HepG2 (cell line): ENCODE measurements around the gene CC2D1B. TPM values are rescaled to one million over a fixed set of nuclear protein-coding genes. Genes with fewer than 3 reads are reported as not detected.

ENCODE experiments used
- CAMTA2 ChIP-seq: sonication (generic); formaldehyde crosslinking; IDR thresholded peaks from 2 replicates; pipeline ENCODE4 v1.4.0; 2020; ENCODE audit warnings: mild to moderate bottlenecking, missing genetic modification reagents, borderline replicate concordance
- E2F5 ChIP-seq: sonication (generic); formaldehyde crosslinking; conservative IDR thresholded peaks from 2 replicates; pipeline ENCODE4 v1.4.0; 2020; ENCODE audit warnings: missing genetic modification reagents
- FOXK1 ChIP-seq: sonication (generic); formaldehyde crosslinking; IDR thresholded peaks from 2 replicates; pipeline ENCODE4 v1.4.0; 2020; ENCODE audit warnings: low read depth, missing genetic modification reagents, borderline replicate concordance
- MXD4 ChIP-seq: IDR thresholded peaks from 2 replicates; pipeline ENCODE4 v1.6.1; 2016; ENCODE audit warnings: mild to moderate bottlenecking, missing biosample characterization, missing genetic modification reagents
- PREB ChIP-seq: sonication (generic); formaldehyde crosslinking; IDR thresholded peaks from 2 replicates; pipeline ENCODE4 v1.4.0; 2020; ENCODE audit warnings: missing genetic modification reagents
- PRMT3 ChIP-seq: sonication (generic); formaldehyde crosslinking; IDR thresholded peaks from 2 replicates; pipeline ENCODE4 v1.8.1; 2022; ENCODE audit warnings: low read depth, mild to moderate bottlenecking, moderate library complexity, missing genetic modification reagents, borderline replicate concordance
- TBX2 ChIP-seq: sonication (generic); formaldehyde crosslinking; IDR thresholded peaks from 2 replicates; pipeline ENCODE4 v1.5.0; 2020; ENCODE audit warnings: missing genetic modification reagents, mild to moderate bottlenecking, borderline replicate concordance
- ZNF407 ChIP-seq: sonication (generic); formaldehyde crosslinking; IDR thresholded peaks from one replicate; pipeline ENCODE4 v1.5.1; 2020; ENCODE audit warnings: mild to moderate bottlenecking, missing genetic modification reagents; ENCODE audit errors: not compliant biosample characterization
- ZNF431 ChIP-seq: sonication (generic); formaldehyde crosslinking; IDR thresholded peaks from 2 replicates; pipeline ENCODE4 v1.9.0; 2022; ENCODE audit warnings: missing genetic modification reagents, low read depth, mild to moderate bottlenecking, borderline replicate concordance
- ZNF710 ChIP-seq: sonication (generic); formaldehyde crosslinking; IDR thresholded peaks from 2 replicates; pipeline ENCODE4 v1.5.0; 2020; ENCODE audit warnings: mild to moderate bottlenecking, missing genetic modification reagents, borderline replicate concordance
- polyA plus RNA-seq, 8 experiments: library from polyadenylated mRNA; depleted of rRNA in 3 of 8; stranded (reverse) in 7 of 8; unstranded in 1 of 8; fragments of >200 nt; fragmentation: Illumina TruSeq in 4 of 8; extraction: Trizol in 4 of 8; gene quantifications; 2 replicates each; pipeline versions ENCODE4 v1.2.1 to v1.2.3, GENCODE V29; 2011 to 2016; ENCODE audit warnings: low read depth in 4 of 8, missing spikeins in 1 of 8, mixed read lengths in 1 of 8; ENCODE audit not compliant: insufficient read depth in 1 of 8
- total RNA-seq, 5 experiments: library from RNA; depleted of rRNA; stranded (reverse); fragments of >200 nt; fragmentation: Illumina TruSeq; extraction: Trizol; gene quantifications; 2 replicates each; pipeline ENCODE4 v1.2.3, GENCODE V29; 2016; ENCODE audit warnings: low read depth in 1 of 5
- TF ChIP-seq, protein P1 (sequence below): sonication (generic); formaldehyde crosslinking; IDR thresholded peaks from 2 replicates; pipeline ENCODE4 v1.5.0; 2020; ENCODE audit warnings: mild to moderate bottlenecking, missing genetic modification reagents

The CC2D1B gene
- total and polyA plus RNA-seq, 2 of the 13 experiments (the other 11 are each of a cell fraction or from before 2014, with no cell fraction given) = 7.2 to 19.2 TPM

- TF ChIP-seq, protein P1, sequence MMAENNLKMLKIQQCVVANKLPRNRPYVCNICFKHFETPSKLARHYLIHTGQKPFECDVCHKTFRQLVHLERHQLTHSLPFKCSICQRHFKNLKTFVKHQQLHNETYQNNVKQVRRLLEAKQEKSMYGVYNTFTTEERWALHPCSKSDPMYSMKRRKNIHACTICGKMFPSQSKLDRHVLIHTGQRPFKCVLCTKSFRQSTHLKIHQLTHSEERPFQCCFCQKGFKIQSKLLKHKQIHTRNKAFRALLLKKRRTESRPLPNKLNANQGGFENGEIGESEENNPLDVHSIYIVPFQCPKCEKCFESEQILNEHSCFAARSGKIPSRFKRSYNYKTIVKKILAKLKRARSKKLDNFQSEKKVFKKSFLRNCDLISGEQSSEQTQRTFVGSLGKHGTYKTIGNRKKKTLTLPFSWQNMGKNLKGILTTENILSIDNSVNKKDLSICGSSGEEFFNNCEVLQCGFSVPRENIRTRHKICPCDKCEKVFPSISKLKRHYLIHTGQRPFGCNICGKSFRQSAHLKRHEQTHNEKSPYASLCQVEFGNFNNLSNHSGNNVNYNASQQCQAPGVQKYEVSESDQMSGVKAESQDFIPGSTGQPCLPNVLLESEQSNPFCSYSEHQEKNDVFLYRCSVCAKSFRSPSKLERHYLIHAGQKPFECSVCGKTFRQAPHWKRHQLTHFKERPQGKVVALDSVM (CRISPR knock-in tag) = 0 out of 2 replicates have a peak, but pooled peaks have one; percentile 7
- TF ChIP-seq PRMT3 (CRISPR knock-in tag) (peak; percentile 79; the same call in 1 of the 2 replicates), PREB (CRISPR knock-in tag) (no peak), ZNF710 (CRISPR knock-in tag) (peak; percentile 76; the same call in 1 of the 2 replicates), ZNF407 (CRISPR knock-in tag) (peak; percentile 54), MXD4 (CRISPR knock-in tag) (peak; percentile 64), E2F5 (CRISPR knock-in tag) (0 out of 2 replicates have a peak, but pooled peaks have one; percentile 70), CAMTA2 (CRISPR knock-in tag) (0 out of 2 replicates have a peak, but pooled peaks have one; percentile 68), TBX2 (peak; percentile 71; the same call in 1 of the 2 replicates), FOXK1 (CRISPR knock-in tag) (peak; percentile 80), ZNF431 (CRISPR knock-in tag) (peak; percentile 46; the same call in 1 of the 2 replicates)
These were observed 38.3 kb upstream of the CC2D1B start, which contains the start of the genes ORC1 and PRPF38A (continued) for GRCh38 chr1:52404116-52404974.
